GM21515 (cell line): ENCODE results near the gene CARD14.
A peak's percentile ranks its signal among the peaks of the same experiment; 100 is the strongest.

ENCODE experiments used
- ATAC-seq: cut with Tn5 transposase; IDR thresholded peaks from one replicate; pipeline ENCODE4 v1.9.1; 2021; ENCODE audit not compliant: unreplicated experiment

Gene CARD14

GRCh38 chr17:80169784-80170500, at the start of gene CARD14:
Gene CARD14 (plus strand): TSS chr17:80170030. CDS start chr17:80181439, 11,409 bp downstream.
- no peak for ATAC-seq

GRCh38 chr17:80122026-80122575, 47.7 kb upstream of the CARD14 start:
- ATAC-seq, result no peak

- no peak for ATAC-seq
These were observed 46.8 kb upstream of the CARD14 start for GRCh38 chr17:80122926-80123505.

- no peak for ATAC-seq
These were observed 46.0 kb upstream of the CARD14 start for GRCh38 chr17:80123791-80124190.

- no peak for ATAC-seq
These were observed 45.4 kb upstream of the CARD14 start for GRCh38 chr17:80124351-80124981.

GRCh38 chr17:80125656-80126448, 44.0 kb upstream of the CARD14 start:
- no peak for ATAC-seq

GRCh38 chr17:80126449-80126715, 43.4 kb upstream of the CARD14 start:
- no peak for ATAC-seq

GRCh38 chr17:80129006-80129565, 40.7 kb upstream of the CARD14 start:
- ATAC-seq, result no peak

GRCh38 chr17:80130992-80131391, 38.8 kb upstream of the CARD14 start:
- ATAC-seq, result no peak

- no peak for ATAC-seq
These were observed 36.8 kb upstream of the CARD14 start for GRCh38 chr17:80132906-80133625.

- no peak for ATAC-seq
These were observed 36.2 kb upstream of the CARD14 start for GRCh38 chr17:80133626-80133970.

GRCh38 chr17:80137131-80137530, 32.7 kb upstream of the CARD14 start:
- no peak for ATAC-seq

GRCh38 chr17:80138856-80139426, 30.9 kb upstream of the CARD14 start:
- ATAC-seq, result no peak

GRCh38 chr17:80141463-80142165, 28.2 kb upstream of the CARD14 start:
- no peak for ATAC-seq

GRCh38 chr17:80142929-80143328, 26.9 kb upstream of the CARD14 start:
- ATAC-seq, result no peak

- ATAC-seq, result no peak
These were observed 24.5 kb upstream of the CARD14 start for GRCh38 chr17:80145076-80146075.

- ATAC-seq, result peak; percentile 25
These were observed 23.5 kb upstream of the CARD14 start for GRCh38 chr17:80146121-80147034.
